Liver (tissue), 9 donors: ENCODE results near the gene PHIP. TPM values are rescaled to one million over a fixed set of nuclear protein-coding genes. Genes with fewer than 3 reads are reported as not detected.

Experiments used
- DNase-seq: peaks from one replicate; pipeline ENCODE4 v3.0.0-alpha.2; 2017; ENCODE audit warnings: low spot score
- H3K27ac ChIP-seq, 2 donors: one replicate each; pipeline ENCODE4 v1.7.0; 2013; ENCODE audit warnings: inconsistent platforms in 2 of 2, low read length in 2 of 2, control low read depth in 1 of 2, low read depth in 1 of 2, mild to moderate bottlenecking in 1 of 2
- H3K27me3 ChIP-seq, 4 donors: one replicate each; pipeline versions ENCODE4 v1.6.1 to v1.7.0; 2013; ENCODE audit warnings: low read length in 3 of 4, inconsistent platforms in 1 of 4, mild to moderate bottlenecking in 1 of 4, moderate library complexity in 1 of 4; ENCODE audit not compliant: control insufficient read depth in 4 of 4, insufficient read depth in 4 of 4
- H3K36me3 ChIP-seq, 4 donors: one replicate each; pipeline versions ENCODE4 v1.6.1 to v1.7.0; 2013; ENCODE audit warnings: low read length in 3 of 4, mild to moderate bottlenecking in 3 of 4, low read depth in 1 of 4, moderate library complexity in 1 of 4; ENCODE audit not compliant: control insufficient read depth in 4 of 4, insufficient read depth in 3 of 4
- H3K4me1 ChIP-seq, 4 donors: one replicate each; pipeline versions ENCODE4 v1.6.1 to v1.7.0; 2013; ENCODE audit warnings: low read length in 3 of 4, mild to moderate bottlenecking in 3 of 4, moderate library complexity in 1 of 4; ENCODE audit not compliant: control insufficient read depth in 4 of 4, insufficient read depth in 4 of 4
- H3K4me3 ChIP-seq, 3 donors: one replicate each; pipeline versions ENCODE4 v1.6.1 to v1.7.0; 2013; ENCODE audit warnings: low read length in 3 of 3, control low read depth in 1 of 3, low read depth in 1 of 3, mild to moderate bottlenecking in 1 of 3
- H3K9ac ChIP-seq, 2 donors: one replicate each; pipeline ENCODE4 v1.7.0; 2013; ENCODE audit warnings: low read length in 2 of 2, mild to moderate bottlenecking in 2 of 2, moderate library complexity in 2 of 2, control low read depth in 1 of 2, low read depth in 1 of 2
- H3K9me3 ChIP-seq, 4 donors: one replicate each; pipeline versions ENCODE4 v1.6.1 to v1.7.0; 2013; ENCODE audit warnings: low read length in 3 of 4; ENCODE audit not compliant: control insufficient read depth in 4 of 4
- CTCF ChIP-seq: fragments of 150-350 bp; IDR thresholded peaks from 2 replicates; pipeline ENCODE4 v1.5.1; 2017; ENCODE audit warnings: improper control_type of control experiment, low read depth, low read length; ENCODE audit not compliant: missing input control
- EGR1 ChIP-seq, 2 donors: IDR thresholded peaks; 2 replicates each; pipeline ENCODE4 v1.6.1; 2016 to 2018; ENCODE audit warnings: antibody characterized with exemption in 2 of 2, low read depth in 2 of 2
- FOXA1 ChIP-seq: IDR thresholded peaks from 2 replicates; pipeline ENCODE4 v1.6.1; 2016; ENCODE audit warnings: antibody characterized with exemption
- GABPA ChIP-seq, 2 donors: IDR thresholded peaks in 1 of 2; conservative IDR thresholded peaks in 1 of 2; 2 replicates each; pipeline ENCODE4 v1.6.1; 2016; ENCODE audit warnings: antibody characterized with exemption in 2 of 2, mild to moderate bottlenecking in 1 of 2, moderate library complexity in 1 of 2
- HNF4A ChIP-seq, 2 donors: conservative IDR thresholded peaks; 2 replicates each; pipeline ENCODE4 v1.6.1; 2016; ENCODE audit warnings: antibody characterized with exemption in 2 of 2, mild to moderate bottlenecking in 2 of 2
- HNF4G ChIP-seq: IDR thresholded peaks from 2 replicates; pipeline ENCODE4 v1.6.1; 2016; ENCODE audit warnings: antibody characterized with exemption
- JUND ChIP-seq, 2 donors: IDR thresholded peaks; 2 replicates each; pipeline ENCODE4 v1.6.1; 2016; ENCODE audit warnings: antibody characterized with exemption in 2 of 2
- MAX ChIP-seq: IDR thresholded peaks from 2 replicates; pipeline ENCODE4 v1.6.1; 2016; ENCODE audit warnings: antibody characterized with exemption
- NR2F2 ChIP-seq: IDR thresholded peaks from 2 replicates; pipeline ENCODE4 v1.6.1; 2016; ENCODE audit warnings: antibody characterized with exemption
- RAD21 ChIP-seq, 2 donors: IDR thresholded peaks; 2 replicates each; pipeline ENCODE4 v1.6.1; 2016; ENCODE audit warnings: antibody characterized with exemption in 2 of 2, mild to moderate bottlenecking in 2 of 2
- RXRA ChIP-seq, 2 donors: IDR thresholded peaks; 2 replicates each; pipeline ENCODE4 v1.6.1; 2017 to 2018; ENCODE audit warnings: antibody characterized with exemption in 2 of 2, mild to moderate bottlenecking in 1 of 2
- SP1 ChIP-seq: IDR thresholded peaks from 2 replicates; pipeline ENCODE4 v1.6.1; 2018; ENCODE audit warnings: antibody characterized with exemption, mild to moderate bottlenecking
- TAF1 ChIP-seq: conservative IDR thresholded peaks from 2 replicates; pipeline ENCODE4 v1.6.1; 2016; ENCODE audit warnings: antibody characterized with exemption, mild to moderate bottlenecking
- YY1 ChIP-seq: IDR thresholded peaks from 2 replicates; pipeline ENCODE4 v1.6.1; 2016; ENCODE audit warnings: antibody characterized with exemption, mild to moderate bottlenecking
- ZBTB33 ChIP-seq: IDR thresholded peaks from 2 replicates; pipeline ENCODE4 v1.6.1; 2016; ENCODE audit warnings: antibody characterized with exemption
- WGBS: extraction: QIAGEN DNeasy Blood & Tissue Kit; methylation state at CpG from one replicate; pipeline ENCODE4 v1.1.7; 2013; 5-methylcytosine and 5-hydroxymethylcytosine counted together
- polyA plus RNA-seq, 2 donors: library from polyadenylated mRNA; stranded (reverse) in 1 of 2; unstranded in 1 of 2; fragments of 200-250 nt in 1 of 2; fragments of >200 nt in 1 of 2; fragmentation: Nextera tagmentation in 1 of 2; extraction: Ambion mirVana in 1 of 2; gene quantifications; one replicate each; pipeline versions ENCODE4 v1.2.1 to v1.2.3, GENCODE V29; 2013 to 2015
- total RNA-seq, 2 donors: library from RNA; depleted of rRNA; stranded (reverse); fragments of >200 nt; gene quantifications; one replicate each; pipeline ENCODE4 v1.2.3, GENCODE V29; 2014
- donor health status: healthy.
- donor health status: healthy.
- donor health status: healthy.
- donor health status: healthy.
- donor health status: healthy.

The PHIP gene
- total and polyA plus RNA-seq, 4 donors, result 1.6 to 22.4 (median 9.4) TPM

GRCh38 chr6:78966542-78966941 lies 111.5 kb downstream of the PHIP start:
- DNase-seq, result no peak
- 80% methylated on average over 4 of the region's 4 CpGs for WGBS
- TF ChIP-seq SP1 (no peak), GABPA (IDR thresholded peaks at IDR 0.05 in 1 of 2, conservative IDR thresholded peaks at IDR 0.05 in 1 of 2) (no peak), JUND (IDR thresholded peaks at IDR 0.05) (no peak), CTCF (no peak), HNF4G (no peak), EGR1 (IDR thresholded peaks at IDR 0.05; ENCODE audit: low read depth in 2 of 2) (no peak), ZBTB33 (no peak)
- H3K4me1 ChIP-seq, result no peaks in the 10 kb centered on the region
- H3K9ac ChIP-seq, result no peak overlapping the region
- H3K9me3 ChIP-seq, result no peaks in the 10 kb centered on the region
- H3K27me3 ChIP-seq, result no peaks in the 10 kb centered on the region
- H3K27ac ChIP-seq, result no peak overlapping the region
- H3K36me3 ChIP-seq, result peaks cover 0 to 50% (median 40%) of the 10 kb centered on the region in 4 donors
- no peak overlapping the region for H3K4me3 ChIP-seq

- Histone ChIP-seq H3K27ac (no peak overlapping the region), H3K9ac (no peak overlapping the region), H3K9me3 (no peaks in the 10 kb centered on the region), H3K4me1 (no peaks in the 10 kb centered on the region), H3K4me3 (no peak overlapping the region), H3K27me3 (no peaks in the 10 kb centered on the region), H3K36me3 (peaks cover 2 to 53% (median 46%) of the 10 kb centered on the region in 4 donors)
- no peak for DNase-seq
- 96% methylated on average over 1 of the region's 1 CpG for WGBS
- no peak for TF ChIP-seq YY1
- no peak for TF ChIP-seq FOXA1
- TF ChIP-seq TAF1, result no peak
- TF ChIP-seq NR2F2, result no peak
- TF ChIP-seq ZBTB33, result no peak
- no peak for TF ChIP-seq GABPA (IDR thresholded peaks at IDR 0.05 in 1 of 2, conservative IDR thresholded peaks at IDR 0.05 in 1 of 2)
- no peak for TF ChIP-seq SP1
- TF ChIP-seq HNF4A (conservative IDR thresholded peaks at IDR 0.05), result no peak
- TF ChIP-seq HNF4G, result no peak
Observed at GRCh38 chr6:78962448-78962847, 115.6 kb downstream of the PHIP start.

- no peak overlapping the region for H3K9ac ChIP-seq
- H3K4me1 ChIP-seq, result no peaks in the 10 kb centered on the region
- 96% methylated on average over 4 of the region's 4 CpGs for WGBS
- H3K27me3 ChIP-seq, result no peaks in the 10 kb centered on the region
- DNase-seq, result no peak
- H3K36me3 ChIP-seq, result peaks cover 7 to 59% (median 49%) of the 10 kb centered on the region in 4 donors
- peaks cover 0 to 4% (median 0%) of the 10 kb centered on the region in 4 donors for H3K9me3 ChIP-seq
- H3K4me3 ChIP-seq, result no peak overlapping the region
- H3K27ac ChIP-seq, result no peak overlapping the region
- TF ChIP-seq RAD21 (IDR thresholded peaks at IDR 0.05) (no peak), CTCF (no peak), MAX (no peak), FOXA1 (no peak), EGR1 (IDR thresholded peaks at IDR 0.05; ENCODE audit: low read depth in 2 of 2) (no peak), RXRA (IDR thresholded peaks at IDR 0.05) (no peak)
Observed at GRCh38 chr6:78954740-78955139, 123.3 kb downstream of the PHIP start.
